Measurements from ENCODE around the gene EHD1.

EHD1 gene

DNA sequence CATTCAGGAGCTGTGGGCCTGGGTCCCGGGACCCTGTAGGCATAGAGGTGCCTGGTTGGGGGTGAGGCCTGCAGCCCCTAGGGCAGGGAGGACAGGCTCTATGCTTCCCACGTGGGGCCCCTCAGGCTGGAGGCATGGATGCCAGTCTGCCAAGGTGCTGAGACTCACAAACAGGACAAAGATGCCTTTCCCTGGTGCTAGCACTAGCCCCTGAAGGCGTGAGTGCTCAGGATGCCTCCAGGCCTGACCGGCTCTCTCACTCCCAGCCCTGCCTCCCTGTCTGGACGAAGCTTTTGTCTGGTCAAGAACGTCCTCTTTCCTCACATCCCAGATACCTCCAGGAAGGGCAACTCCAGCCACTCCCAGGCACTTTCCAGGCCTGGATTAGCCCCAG, 36.1 kb downstream of the EHD1 start:
- Histone ChIP-seq H3K4me3 (ENCODE audit: insufficient read depth, low read length, poor library complexity, severe bottlenecking) (no peak overlapping the region), H3K9me3 (ENCODE audit: insufficient read depth, low read length) (no peaks in the 10 kb centered on the region), H3F3A (ENCODE audit: insufficient read depth) (peaks cover 10% of the 10 kb centered on the region), H3K36me3 (ENCODE audit: low read length) (no peaks in the 10 kb centered on the region), H3K9ac (ENCODE audit: low read length) (no peak overlapping the region), H3K4me2 (ENCODE audit: low read depth, low read length, poor library complexity, severe bottlenecking) (no peak overlapping the region), H3K27ac (ENCODE audit: low read depth, low read length) (no peak overlapping the region), H3K27me3 (ENCODE audit: low read length) (no peaks in the 10 kb centered on the region), H3K9me2 (replicated peaks; ENCODE audit: insufficient read depth, low read length) (no peaks in the 10 kb centered on the region), H4K20me1 (ENCODE audit: low read depth, low read length) (no peaks in the 10 kb centered on the region), H2AFZ (ENCODE audit: low read depth, low read length, severe bottlenecking) (no peak overlapping the region), H3K79me2 (ENCODE audit: insufficient read depth, low read length) (no peaks in the 10 kb centered on the region; the same call in 1 of the 2 replicates)
- TF ChIP-seq, protein P1, sequence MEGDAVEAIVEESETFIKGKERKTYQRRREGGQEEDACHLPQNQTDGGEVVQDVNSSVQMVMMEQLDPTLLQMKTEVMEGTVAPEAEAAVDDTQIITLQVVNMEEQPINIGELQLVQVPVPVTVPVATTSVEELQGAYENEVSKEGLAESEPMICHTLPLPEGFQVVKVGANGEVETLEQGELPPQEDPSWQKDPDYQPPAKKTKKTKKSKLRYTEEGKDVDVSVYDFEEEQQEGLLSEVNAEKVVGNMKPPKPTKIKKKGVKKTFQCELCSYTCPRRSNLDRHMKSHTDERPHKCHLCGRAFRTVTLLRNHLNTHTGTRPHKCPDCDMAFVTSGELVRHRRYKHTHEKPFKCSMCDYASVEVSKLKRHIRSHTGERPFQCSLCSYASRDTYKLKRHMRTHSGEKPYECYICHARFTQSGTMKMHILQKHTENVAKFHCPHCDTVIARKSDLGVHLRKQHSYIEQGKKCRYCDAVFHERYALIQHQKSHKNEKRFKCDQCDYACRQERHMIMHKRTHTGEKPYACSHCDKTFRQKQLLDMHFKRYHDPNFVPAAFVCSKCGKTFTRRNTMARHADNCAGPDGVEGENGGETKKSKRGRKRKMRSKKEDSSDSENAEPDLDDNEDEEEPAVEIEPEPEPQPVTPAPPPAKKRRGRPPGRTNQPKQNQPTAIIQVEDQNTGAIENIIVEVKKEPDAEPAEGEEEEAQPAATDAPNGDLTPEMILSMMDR (IDR thresholded peaks at IDR 0.05; ENCODE audit: insufficient read depth, low read length, poor library complexity, severe bottlenecking): no peak
- TF ChIP-seq EZH2phosphoT487 (conservative IDR thresholded peaks at IDR 0.05; ENCODE audit: low read length): no peak

GRCh38 chr11:64841592-64842365, 36.6 kb downstream of the EHD1 start:
- Histone ChIP-seq H3K27me3 (ENCODE audit: low read length) (no peaks in the 10 kb centered on the region), H3K4me3 (ENCODE audit: insufficient read depth, low read length, poor library complexity, severe bottlenecking) (no peak overlapping the region), H3F3A (ENCODE audit: insufficient read depth) (peaks cover 9% of the 10 kb centered on the region; the same call in 1 of the 2 replicates), H3K9me2 (replicated peaks; ENCODE audit: insufficient read depth, low read length) (no peaks in the 10 kb centered on the region), H2AFZ (ENCODE audit: low read depth, low read length, severe bottlenecking) (no peak overlapping the region), H3K36me3 (ENCODE audit: low read length) (no peaks in the 10 kb centered on the region), H4K20me1 (ENCODE audit: low read depth, low read length) (no peaks in the 10 kb centered on the region), H3K4me2 (ENCODE audit: low read depth, low read length, poor library complexity, severe bottlenecking) (no peak overlapping the region), H3K79me2 (ENCODE audit: insufficient read depth, low read length) (no peaks in the 10 kb centered on the region; the same call in 1 of the 2 replicates), H3K9me3 (ENCODE audit: insufficient read depth, low read length) (no peaks in the 10 kb centered on the region), H3K27ac (ENCODE audit: low read depth, low read length) (no peak overlapping the region), H3K9ac (ENCODE audit: low read length) (no peak overlapping the region)
- no peak for TF ChIP-seq EZH2phosphoT487 (conservative IDR thresholded peaks at IDR 0.05; ENCODE audit: low read length)
- TF ChIP-seq, protein P1 (IDR thresholded peaks at IDR 0.05; ENCODE audit: insufficient read depth, low read length, poor library complexity, severe bottlenecking): no peak

GRCh38 chr11:64839887-64840782, 38.3 kb downstream of the EHD1 start:
- TF ChIP-seq EZH2phosphoT487 (conservative IDR thresholded peaks at IDR 0.05; ENCODE audit: low read length): no peak
- TF ChIP-seq, protein P1 (IDR thresholded peaks at IDR 0.05; ENCODE audit: insufficient read depth, low read length, poor library complexity, severe bottlenecking): no peak
- H3K9me3 ChIP-seq (ENCODE audit: insufficient read depth, low read length): no peaks in the 10 kb centered on the region
- H2AFZ ChIP-seq (ENCODE audit: low read depth, low read length, severe bottlenecking): no peak overlapping the region
- no peak overlapping the region for H3K4me3 ChIP-seq (ENCODE audit: insufficient read depth, low read length, poor library complexity, severe bottlenecking)
- no peak overlapping the region for H3K4me2 ChIP-seq (ENCODE audit: low read depth, low read length, poor library complexity, severe bottlenecking)
- no peaks in the 10 kb centered on the region; the same call in 1 of the 2 replicates for H3K79me2 ChIP-seq (ENCODE audit: insufficient read depth, low read length)
- no peaks in the 10 kb centered on the region for H3K36me3 ChIP-seq (ENCODE audit: low read length)
- no peak overlapping the region for H3K9ac ChIP-seq (ENCODE audit: low read length)
- peaks cover 2% of the 10 kb centered on the region; the same call in 1 of the 2 replicates for H3F3A ChIP-seq (ENCODE audit: insufficient read depth)
- H3K27me3 ChIP-seq (ENCODE audit: low read length): no peaks in the 10 kb centered on the region
- no peaks in the 10 kb centered on the region for H4K20me1 ChIP-seq (ENCODE audit: low read depth, low read length)
- H3K27ac ChIP-seq (ENCODE audit: low read depth, low read length): no peak overlapping the region
- no peaks in the 10 kb centered on the region for H3K9me2 ChIP-seq (replicated peaks; ENCODE audit: insufficient read depth, low read length)

All from SU-DHL-6 (cell line).